ENCODE results near the gene MST1.

GRCh38 chr3:49724586-49724985, 35.3 kb upstream of the MST1 start:
- no peak for TF ChIP-seq POLR2A (IDR thresholded peaks at IDR 0.05)
- TF ChIP-seq, protein P1, sequence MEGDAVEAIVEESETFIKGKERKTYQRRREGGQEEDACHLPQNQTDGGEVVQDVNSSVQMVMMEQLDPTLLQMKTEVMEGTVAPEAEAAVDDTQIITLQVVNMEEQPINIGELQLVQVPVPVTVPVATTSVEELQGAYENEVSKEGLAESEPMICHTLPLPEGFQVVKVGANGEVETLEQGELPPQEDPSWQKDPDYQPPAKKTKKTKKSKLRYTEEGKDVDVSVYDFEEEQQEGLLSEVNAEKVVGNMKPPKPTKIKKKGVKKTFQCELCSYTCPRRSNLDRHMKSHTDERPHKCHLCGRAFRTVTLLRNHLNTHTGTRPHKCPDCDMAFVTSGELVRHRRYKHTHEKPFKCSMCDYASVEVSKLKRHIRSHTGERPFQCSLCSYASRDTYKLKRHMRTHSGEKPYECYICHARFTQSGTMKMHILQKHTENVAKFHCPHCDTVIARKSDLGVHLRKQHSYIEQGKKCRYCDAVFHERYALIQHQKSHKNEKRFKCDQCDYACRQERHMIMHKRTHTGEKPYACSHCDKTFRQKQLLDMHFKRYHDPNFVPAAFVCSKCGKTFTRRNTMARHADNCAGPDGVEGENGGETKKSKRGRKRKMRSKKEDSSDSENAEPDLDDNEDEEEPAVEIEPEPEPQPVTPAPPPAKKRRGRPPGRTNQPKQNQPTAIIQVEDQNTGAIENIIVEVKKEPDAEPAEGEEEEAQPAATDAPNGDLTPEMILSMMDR (IDR thresholded peaks at IDR 0.05) = no peak
